ENCODE results near the gene ACOX3.

The ACOX3 gene

GRCh38 chr4:8369426-8370105 lies 71.0 kb downstream of the ACOX3 start:
- TF ChIP-seq CTCF (IDR thresholded peaks at IDR 0.05; ENCODE audit: low read depth, low read length, missing control alignments) = no peak
- H3K4me3 ChIP-seq (ENCODE audit: low read depth, low read length) = no peak overlapping the region

GRCh38 chr4:8368998-8369397 lies 71.5 kb downstream of the ACOX3 start:
- no peak overlapping the region for H3K4me3 ChIP-seq (ENCODE audit: low read depth, low read length)
- TF ChIP-seq CTCF (IDR thresholded peaks at IDR 0.05; ENCODE audit: low read depth, low read length, missing control alignments) = no peak
- DNase-seq (ENCODE audit: low read depth) = no peak

More at GRCh38 chr4:8369426-8370105, 71.0 kb downstream of the ACOX3 start:
- DNase-seq (ENCODE audit: low read depth) = no peak

GRCh38 chr4:8368061-8368481 lies 72.5 kb downstream of the ACOX3 start:
- no peak for TF ChIP-seq CTCF (IDR thresholded peaks at IDR 0.05; ENCODE audit: low read depth, low read length, missing control alignments)
- no peak overlapping the region for H3K4me3 ChIP-seq (ENCODE audit: low read depth, low read length)
- no peak for DNase-seq (ENCODE audit: low read depth)

GRCh38 chr4:8366601-8367000 lies 73.9 kb downstream of the ACOX3 start:
- no peak for TF ChIP-seq CTCF (IDR thresholded peaks at IDR 0.05; ENCODE audit: low read depth, low read length, missing control alignments)
- DNase-seq (ENCODE audit: low read depth) = no peak
- no peak overlapping the region for H3K4me3 ChIP-seq (ENCODE audit: low read depth, low read length)

GRCh38 chr4:8365951-8366350 lies 74.6 kb downstream of the ACOX3 start:
- DNase-seq (ENCODE audit: low read depth) = no peak

GRCh38 chr4:8365353-8365752 lies 75.2 kb downstream of the ACOX3 start:
- H3K4me3 ChIP-seq (ENCODE audit: low read depth, low read length) = no peak overlapping the region
- TF ChIP-seq CTCF (IDR thresholded peaks at IDR 0.05; ENCODE audit: low read depth, low read length, missing control alignments) = no peak
- DNase-seq (ENCODE audit: low read depth) = no peak

More at GRCh38 chr4:8365951-8366350, 74.6 kb downstream of the ACOX3 start:
- TF ChIP-seq CTCF (IDR thresholded peaks at IDR 0.05; ENCODE audit: low read depth, low read length, missing control alignments) = no peak
- H3K4me3 ChIP-seq (ENCODE audit: low read depth, low read length) = no peak overlapping the region

- H3K4me3 ChIP-seq (ENCODE audit: low read depth, low read length) = no peak overlapping the region
- DNase-seq (ENCODE audit: low read depth) = no peak
- no peak for TF ChIP-seq CTCF (IDR thresholded peaks at IDR 0.05; ENCODE audit: low read depth, low read length, missing control alignments)
Measured at GRCh38 chr4:8364848-8365350, 75.6 kb downstream of the ACOX3 start.
